Measurements from ENCODE around the gene SMG9. TPM values are rescaled to one million over a fixed set of nuclear protein-coding genes. Genes with fewer than 3 reads are reported as not detected.
A peak's percentile ranks its signal among the peaks of the same experiment; 100 is the strongest.

The SMG9 gene
- total and polyA plus RNA-seq, 2 of the 13 experiments (the other 11 are each of a cell fraction or from before 2014, with no cell fraction given) = 16.1 to 18.7 TPM

DNA sequence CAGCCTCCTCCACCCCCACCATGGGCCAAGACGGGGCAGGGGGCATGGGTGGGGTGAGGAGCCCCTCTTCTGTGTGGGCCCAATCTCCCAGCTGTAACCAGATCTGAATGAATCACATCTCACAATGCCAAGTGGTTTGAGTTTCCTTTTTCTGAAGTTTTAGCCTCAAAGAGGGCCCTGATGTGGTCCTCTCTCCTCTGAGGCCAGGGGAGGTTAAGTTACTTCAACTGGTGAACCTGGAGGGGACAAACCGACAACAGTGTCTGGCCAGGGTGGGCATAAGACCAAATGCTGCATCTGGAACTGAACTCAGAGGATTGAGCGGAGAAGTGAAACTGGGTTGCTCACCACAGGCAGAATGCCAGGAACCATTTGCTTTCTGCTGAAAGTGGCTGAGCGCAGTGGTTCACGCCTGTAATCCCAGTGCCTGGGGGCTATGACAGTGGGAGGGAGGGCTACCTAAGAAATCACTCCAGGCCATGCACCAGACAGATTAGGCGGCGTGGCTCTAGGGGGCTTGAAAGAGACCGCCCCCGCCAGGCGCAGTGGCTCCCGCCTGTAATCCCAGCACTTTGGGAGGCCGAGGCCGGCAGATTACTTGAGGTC, 54.3 kb downstream of the SMG9 start (continued):
- TF ChIP-seq ASH2L (IDR thresholded peaks at IDR 0.05; ENCODE audit: insufficient read length, low read depth, low read length) (no peak), HHEX (CRISPR knock-in tag; IDR thresholded peaks at IDR 0.05) (no peak), ZBTB1 (CRISPR knock-in tag; IDR thresholded peaks at IDR 0.05; ENCODE audit: borderline replicate concordance) (no peak), ZFP62 (CRISPR knock-in tag; IDR thresholded peaks at IDR 0.05) (no peak), ZFP36 (IDR thresholded peaks at IDR 0.05; ENCODE audit: borderline replicate concordance, low read depth, low read length, partially characterized antibody) (no peak), GATAD1 (CRISPR knock-in tag; IDR thresholded peaks at IDR 0.05) (no peak)

- H3K27ac ChIP-seq (ENCODE audit: extremely low read length, insufficient read depth, low read length) = no peak overlapping the region
- no peaks in the 10 kb centered on the region for H3K79me2 ChIP-seq (ENCODE audit: insufficient read depth, low read length)
- H3K9me3 ChIP-seq (ENCODE audit: low read length) = peaks cover 7% of the 10 kb centered on the region
- POLR2A ChIA-PET = no interaction called here
- H4K20me1 ChIP-seq (ENCODE audit: insufficient read depth, low read length) = no peaks in the 10 kb centered on the region
- H3K27me3 ChIP-seq (ENCODE audit: control insufficient read depth in 1 of 2, insufficient read depth in 2 of 2, low read length in 2 of 2) = peaks cover 0 to 1% of the 10 kb centered on the region in 2 experiments; a peak in 1 of 5 replicates
- 0 out of 2 replicates have a peak overlapping the region, but pooled peaks have one; percentile 18 for H3K4me2 ChIP-seq (ENCODE audit: low read depth, low read length)
- H2AFZ ChIP-seq (ENCODE audit: low read length) = no peak overlapping the region
- H3K9ac ChIP-seq (ENCODE audit: insufficient read depth, low read depth, low read length) = no peak overlapping the region
- peak overlapping the region in 1 of 3 experiments; percentile 16; a peak in 1 of 6 replicates for H3K4me3 ChIP-seq (replicated peaks in 1 of 3; ENCODE audit: insufficient read depth in 1 of 3, low read depth in 2 of 3, low read length in 3 of 3)
- intact Hi-C loops (cut with micrococcal nuclease; ENCODE audit: unreplicated experiment) (no loop called here), in situ Hi-C loops (cut with HindIII; ENCODE audit: extremely low pct_ligation_motif_present, low pct_unique_long_range_greater_than_20kb) (no loop called here)
- WGBS (ENCODE audit: low lambda C conversion rate) = 38% methylated on average over 16 of the region's 46 CpGs
- H3K4me1 ChIP-seq (ENCODE audit: insufficient read depth, low read length) = peaks cover 31% of the 10 kb centered on the region
- peak; percentile 63 for ATAC-seq
- no TSS peak for BruUV-seq (replicated peaks)
- DNase-seq (ENCODE audit: low spot score) = no peak
- H3K36me3 ChIP-seq (replicated peaks in 1 of 2; ENCODE audit: control insufficient read depth in 1 of 2, insufficient read depth in 2 of 2, low read length in 2 of 2) = no peaks in the 10 kb centered on the region
- FAIRE-seq = no peak
- CTCF ChIA-PET (ENCODE audit: low intra/inter-chr PET ratio, low total read pairs) = no interaction called here
- TF ChIP-seq RFX3 (CRISPR knock-in tag; IDR thresholded peaks at IDR 0.05) = peak; percentile 56; the same call in 1 of the 2 replicates
- TF ChIP-seq CHD4 (IDR thresholded peaks at IDR 0.05; ENCODE audit: borderline replicate concordance, low read length) = no peak
- TF ChIP-seq ZBTB33 (CRISPR knock-in tag; IDR thresholded peaks at IDR 0.05) = 0 out of 2 replicates have a peak, but pooled peaks have one; percentile 7
- no peak for TF ChIP-seq EP300 (IDR thresholded peaks at IDR 0.05; ENCODE audit: low read depth in 2 of 2, low read length in 2 of 2)
- no peak for TF ChIP-seq EP300 (CRISPR knock-in tag; IDR thresholded peaks at IDR 0.05; ENCODE audit: borderline replicate concordance)
- no peak for TF ChIP-seq KDM5A (IDR thresholded peaks at IDR 0.05; ENCODE audit: borderline replicate concordance, low read length)
- no peak for TF ChIP-seq SNAI1 (CRISPR knock-in tag; IDR thresholded peaks at IDR 0.05; ENCODE audit: borderline replicate concordance)
- TF ChIP-seq ZSCAN22 (CRISPR knock-in tag; IDR thresholded peaks at IDR 0.05) = peak; percentile 98
- TF ChIP-seq GATA4 (IDR thresholded peaks at IDR 0.05; ENCODE audit: borderline replicate concordance, low read depth) = no peak
- TF ChIP-seq ELF3 (CRISPR knock-in tag; IDR thresholded peaks at IDR 0.05) = no peak
- TF ChIP-seq CTCF (CRISPR knock-in tag; IDR thresholded peaks at IDR 0.05) = peak; percentile 44
- no peak for TF ChIP-seq ZNF792 (CRISPR knock-in tag; IDR thresholded peaks at IDR 0.05)
Observed at GRCh38 chr19:43699506-43700394, 55.0 kb downstream of the SMG9 start.

Data from HepG2 (cell line).